Measurements from ENCODE around the gene UGT1A9.
A peak's percentile ranks its signal among the peaks of the same experiment; 100 is the strongest.

UGT1A9 gene

GRCh38 chr2:233794128-233794658 is 122.5 kb downstream of the UGT1A9 start:
- DNase-seq (no peak), ATAC-seq (replicated peaks) (no peak)
- H3K27me3 Mint-ChIP-seq = peaks cover 8 to 15% of the 10 kb centered on the region in 2 donors
- H3K4me1 Mint-ChIP-seq = no peaks in the 10 kb centered on the region
- H3K9me3 Mint-ChIP-seq = no peaks in the 10 kb centered on the region
- no peaks in the 10 kb centered on the region for H3K36me3 Mint-ChIP-seq
- no peak overlapping the region for H3K4me3 Mint-ChIP-seq
- H3K27ac Mint-ChIP-seq = no peak overlapping the region

- Mint-ChIP-seq H3K9me3 (no peaks in the 10 kb centered on the region), H3K27me3 (peaks cover 5 to 15% of the 10 kb centered on the region in 2 donors), H3K4me3 (no peak overlapping the region), H3K36me3 (no peaks in the 10 kb centered on the region), H3K27ac (no peak overlapping the region), H3K4me1 (no peaks in the 10 kb centered on the region)
- ATAC-seq (replicated peaks) = no peak
- DNase-seq = no peak
These were observed 124.1 kb downstream of the UGT1A9 start for GRCh38 chr2:233795735-233796171.

- no peaks in the 10 kb centered on the region for H3K36me3 Mint-ChIP-seq
- no peak overlapping the region for H3K4me3 Mint-ChIP-seq
- no peak for DNase-seq
- H3K27me3 Mint-ChIP-seq = peaks cover 3 to 10% of the 10 kb centered on the region in 2 donors
- H3K9me3 Mint-ChIP-seq = no peaks in the 10 kb centered on the region
- H3K4me1 Mint-ChIP-seq = peaks cover 0 to 3% of the 10 kb centered on the region in 2 donors
- no peak overlapping the region for H3K27ac Mint-ChIP-seq
- ATAC-seq (replicated peaks) = no peak
These were observed 124.6 kb downstream of the UGT1A9 start for GRCh38 chr2:233796254-233796653.

- H3K4me1 Mint-ChIP-seq = peaks cover 2 to 9% of the 10 kb centered on the region in 2 donors
- no peaks in the 10 kb centered on the region for H3K9me3 Mint-ChIP-seq
- DNase-seq = no peak
- ATAC-seq (replicated peaks) = no peak
- peaks cover 9 to 18% of the 10 kb centered on the region in 2 donors for H3K27me3 Mint-ChIP-seq
- H3K36me3 Mint-ChIP-seq = no peaks in the 10 kb centered on the region
- no peak overlapping the region for H3K27ac Mint-ChIP-seq
- no peak overlapping the region for H3K4me3 Mint-ChIP-seq
These were observed 126.8 kb downstream of the UGT1A9 start for GRCh38 chr2:233798335-233799086.

GRCh38 chr2:233799087-233799665 is 127.5 kb downstream of the UGT1A9 start:
- Mint-ChIP-seq H3K27ac (no peak overlapping the region), H3K27me3 (peaks cover 15 to 25% of the 10 kb centered on the region in 2 donors), H3K4me3 (no peak overlapping the region), H3K36me3 (no peaks in the 10 kb centered on the region), H3K4me1 (peaks cover 2 to 9% of the 10 kb centered on the region in 2 donors), H3K9me3 (no peaks in the 10 kb centered on the region)
- DNase-seq (no peak), ATAC-seq (replicated peaks) (no peak)

- H3K27ac Mint-ChIP-seq = no peak overlapping the region
- H3K4me1 Mint-ChIP-seq = peaks cover 2 to 9% of the 10 kb centered on the region in 2 donors
- peaks cover 19 to 28% of the 10 kb centered on the region in 2 donors for H3K27me3 Mint-ChIP-seq
- H3K4me3 Mint-ChIP-seq = no peak overlapping the region
- H3K36me3 Mint-ChIP-seq = no peaks in the 10 kb centered on the region
- no peaks in the 10 kb centered on the region for H3K9me3 Mint-ChIP-seq
- ATAC-seq (replicated peaks) (no peak), DNase-seq (no peak)
These were observed 128.0 kb downstream of the UGT1A9 start for GRCh38 chr2:233799716-233800115.

GRCh38 chr2:233800208-233800607 is 128.5 kb downstream of the UGT1A9 start:
- ATAC-seq (replicated peaks) (no peak), DNase-seq (no peak)
- H3K27me3 Mint-ChIP-seq = peaks cover 22 to 28% of the 10 kb centered on the region in 2 donors
- H3K4me1 Mint-ChIP-seq = peaks cover 2 to 9% of the 10 kb centered on the region in 2 donors
- H3K4me3 Mint-ChIP-seq = no peak overlapping the region
- no peaks in the 10 kb centered on the region for H3K9me3 Mint-ChIP-seq
- no peak overlapping the region for H3K27ac Mint-ChIP-seq
- no peaks in the 10 kb centered on the region for H3K36me3 Mint-ChIP-seq

- peaks cover 2 to 9% of the 10 kb centered on the region in 2 donors for H3K4me1 Mint-ChIP-seq
- peak; percentile 80 to 84 for ATAC-seq (replicated peaks)
- H3K9me3 Mint-ChIP-seq = no peaks in the 10 kb centered on the region
- H3K27ac Mint-ChIP-seq = no peak overlapping the region
- no peak for DNase-seq
- H3K4me3 Mint-ChIP-seq = no peak overlapping the region
- H3K27me3 Mint-ChIP-seq = peaks cover 22 to 28% of the 10 kb centered on the region in 2 donors
- no peaks in the 10 kb centered on the region for H3K36me3 Mint-ChIP-seq
These were observed 129.8 kb downstream of the UGT1A9 start for GRCh38 chr2:233801357-233802131.

GRCh38 chr2:233802132-233802815 is 130.6 kb downstream of the UGT1A9 start:
- DNase-seq = no peak
- Mint-ChIP-seq H3K27me3 (peaks cover 22 to 28% of the 10 kb centered on the region in 2 donors), H3K4me1 (peaks cover 2 to 9% of the 10 kb centered on the region in 2 donors), H3K4me3 (no peak overlapping the region), H3K27ac (no peak overlapping the region), H3K9me3 (no peaks in the 10 kb centered on the region), H3K36me3 (no peaks in the 10 kb centered on the region)
- ATAC-seq (replicated peaks) = no peak

GRCh38 chr2:233803292-233803911 is 131.7 kb downstream of the UGT1A9 start:
- no peak for DNase-seq
- Mint-ChIP-seq H3K4me1 (peaks cover 2 to 9% of the 10 kb centered on the region in 2 donors), H3K27ac (no peak overlapping the region), H3K27me3 (peaks cover 22 to 28% of the 10 kb centered on the region in 2 donors), H3K4me3 (no peak overlapping the region), H3K9me3 (no peaks in the 10 kb centered on the region), H3K36me3 (no peaks in the 10 kb centered on the region)
- no peak for ATAC-seq (replicated peaks)

- H3K9me3 Mint-ChIP-seq = no peaks in the 10 kb centered on the region
- DNase-seq = no peak
- peaks cover 2 to 9% of the 10 kb centered on the region in 2 donors for H3K4me1 Mint-ChIP-seq
- H3K36me3 Mint-ChIP-seq = no peaks in the 10 kb centered on the region
- H3K27ac Mint-ChIP-seq = no peak overlapping the region
- peaks cover 25 to 26% of the 10 kb centered on the region in 2 donors for H3K27me3 Mint-ChIP-seq
- ATAC-seq (replicated peaks) = no peak
- no peak overlapping the region for H3K4me3 Mint-ChIP-seq
These were observed 132.3 kb downstream of the UGT1A9 start for GRCh38 chr2:233803994-233804393.

GRCh38 chr2:233807215-233807865 is 135.6 kb downstream of the UGT1A9 start:
- H3K4me1 Mint-ChIP-seq = peaks cover 0 to 1% of the 10 kb centered on the region in 2 donors
- peaks cover 30 to 38% of the 10 kb centered on the region in 2 donors for H3K27me3 Mint-ChIP-seq
- H3K36me3 Mint-ChIP-seq = no peaks in the 10 kb centered on the region
- H3K4me3 Mint-ChIP-seq = no peak overlapping the region
- no peak overlapping the region for H3K27ac Mint-ChIP-seq
- DNase-seq = no peak
- ATAC-seq (replicated peaks) = no peak
- H3K9me3 Mint-ChIP-seq = no peaks in the 10 kb centered on the region
